GM19240 (cell line): ENCODE data around the gene USP17L28.
"Not testable (repeated sequence)": the region's sequence is repeated elsewhere in the genome, so short reads cannot be mapped to it uniquely, and the experiment has no call there.

Experiments used
- DNase-seq: peaks from one replicate; pipeline ENCODE4 v3.0.0; 2011; ENCODE audit warnings: low spot score; ENCODE audit not compliant: insufficient read length

The USP17L28 gene

GRCh38 chr4:9348593-9348992 lies at the start of gene USP17L28:
TSS of gene USP17L28 (plus strand) at chr4:9348893. CDS start at chr4:9348893, 0 bp downstream.
- DNase-seq, result not testable (repeated sequence)

GRCh38 chr4:9324191-9324590 lies 24.5 kb upstream of the USP17L28 start:
- not testable (repeated sequence) for DNase-seq

GRCh38 chr4:9324865-9325264 lies 23.8 kb upstream of the USP17L28 start, which contains the start of gene USP17L24:
TSS of gene USP17L24 (plus strand) at chr4:9325165. CDS start at chr4:9325165, 0 bp downstream.
- DNase-seq, result not testable (repeated sequence)

GRCh38 chr4:9329611-9330010 lies 19.1 kb upstream of the USP17L28 start, which contains the start of gene USP17L25:
TSS of gene USP17L25 (plus strand) at chr4:9329911. CDS start at chr4:9329911, 0 bp downstream.
- not testable (repeated sequence) for DNase-seq

- not testable (repeated sequence) for DNase-seq
These were observed 14.3 kb upstream of the USP17L28 start, which contains the start of gene USP17L26 for GRCh38 chr4:9334358-9334757. TSS of gene USP17L26 (plus strand) at chr4:9334658. CDS start at chr4:9334658, 0 bp downstream.

- DNase-seq, result not testable (repeated sequence)
These were observed 9.6 kb upstream of the USP17L28 start, which contains the start of gene USP17L5 for GRCh38 chr4:9339103-9339502. TSS of gene USP17L5 (plus strand) at chr4:9339403. CDS start at chr4:9339403, 0 bp downstream.

GRCh38 chr4:9343848-9344247 lies 4.8 kb upstream of the USP17L28 start, which contains the start of gene USP17L27:
TSS of gene USP17L27 (plus strand) at chr4:9344148. CDS start at chr4:9344148, 0 bp downstream.
- not testable (repeated sequence) for DNase-seq

- DNase-seq, result not testable (repeated sequence)
These were observed 2.2 kb downstream of the USP17L28 start for GRCh38 chr4:9350866-9351265.

- not testable (repeated sequence) for DNase-seq
These were observed 4.6 kb downstream of the USP17L28 start, which contains the start of gene USP17L29 for GRCh38 chr4:9353338-9353737. TSS of gene USP17L29 (plus strand) at chr4:9353638. CDS start at chr4:9353638, 0 bp downstream.

- DNase-seq, result not testable (repeated sequence)
These were observed 14.1 kb downstream of the USP17L28 start, which contains the start of gene USP17L30 for GRCh38 chr4:9362829-9363228. TSS of gene USP17L30 (plus strand) at chr4:9363129. CDS start at chr4:9363129, 0 bp downstream.

- not testable (repeated sequence) for DNase-seq
These were observed 31.2 kb downstream of the USP17L28 start for GRCh38 chr4:9379881-9380280.

GRCh38 chr4:9381012-9381534 lies 32.4 kb downstream of the USP17L28 start:
- not testable (repeated sequence) for DNase-seq

- DNase-seq, result no peak
These were observed 35.4 kb downstream of the USP17L28 start for GRCh38 chr4:9384126-9384525.

GRCh38 chr4:9389001-9389400 lies 40.3 kb downstream of the USP17L28 start:
- not testable (repeated sequence) for DNase-seq
